Neural cell (in vitro differentiated cells): ENCODE results near the gene PCDHGC4. TPM values are rescaled to one million over a fixed set of nuclear protein-coding genes. Genes with fewer than 3 reads are reported as not detected.

Experiments used
- H2AFZ ChIP-seq: fragments of 200-600, 300-800 bp; sonication (generic), shearing (Covaris generic); 2 replicates; pipeline ENCODE4 v1.6.0; 2014; ENCODE audit warnings: low read depth, mild to moderate bottlenecking, antibody characterized with exemption, low read length, moderate library complexity
- H3F3A ChIP-seq: fragments of 200-600 bp; shearing (Covaris generic); 2 replicates; pipeline ENCODE4 v1.6.1; 2016; ENCODE audit warnings: mild to moderate bottlenecking, moderate library complexity, mixed read lengths, antibody characterized with exemption, low read length; ENCODE audit not compliant: insufficient read depth, poor library complexity, severe bottlenecking
- H3K27ac ChIP-seq: fragments of 200-600, 300-800 bp; sonication (generic), shearing (Covaris generic); 2 replicates; pipeline ENCODE4 v1.5.1; 2014; ENCODE audit warnings: mild to moderate bottlenecking, low read length, moderate library complexity
- H3K27me3 ChIP-seq: fragments of 300-800, 200-600 bp; sonication (generic), shearing (Covaris generic); 2 replicates; pipeline ENCODE4 v1.6.0; 2014; ENCODE audit warnings: mild to moderate bottlenecking, low read depth, low read length, moderate library complexity; ENCODE audit not compliant: insufficient read depth
- H3K36me3 ChIP-seq: fragments of 300-800, 200-600 bp; sonication (generic), shearing (Covaris generic); 2 replicates; pipeline ENCODE4 v1.5.1; 2014; ENCODE audit warnings: mild to moderate bottlenecking, antibody characterized with exemption, low read length, moderate library complexity; ENCODE audit not compliant: insufficient read depth
- H3K4me2 ChIP-seq: fragments of 300-800, 200-600 bp; sonication (generic), shearing (Covaris generic); 2 replicates; pipeline ENCODE4 v1.6.0; 2014; ENCODE audit warnings: mild to moderate bottlenecking, low read length
- H3K4me3 ChIP-seq: fragments of 300-800, 200-600 bp; sonication (generic), shearing (Covaris generic); 2 replicates; pipeline ENCODE4 v1.5.1; 2014; ENCODE audit warnings: mild to moderate bottlenecking, low read length, moderate library complexity
- H3K79me2 ChIP-seq: fragments of 200-600 bp; shearing (Covaris generic); replicated peaks from 2 replicates; pipeline ENCODE4 v1.6.0; 2014; ENCODE audit warnings: mild to moderate bottlenecking, low read length, moderate library complexity; ENCODE audit not compliant: insufficient read depth
- H3K9ac ChIP-seq: fragments of 300-800, 200-600 bp; sonication (generic), shearing (Covaris generic); 2 replicates; pipeline ENCODE4 v1.6.1; 2016; ENCODE audit warnings: mild to moderate bottlenecking, low read length, mixed read lengths
- H3K9me2 ChIP-seq: fragments of 200-600 bp; shearing (Covaris generic); 2 replicates; pipeline ENCODE4 v1.6.1; 2016; ENCODE audit warnings: mild to moderate bottlenecking, low read length, mixed read lengths; ENCODE audit not compliant: insufficient read depth
- H3K9me3 ChIP-seq: fragments of 200-600, 300-800 bp; sonication (generic), shearing (Covaris generic); 2 replicates; pipeline ENCODE4 v1.6.1; 2016; ENCODE audit warnings: mild to moderate bottlenecking, mixed run types, low read length, moderate library complexity, mixed read lengths
- H4K20me1 ChIP-seq: fragments of 200-600 bp; shearing (Covaris generic); 2 replicates; pipeline ENCODE4 v1.6.1; 2016; ENCODE audit warnings: mild to moderate bottlenecking, mixed run types; ENCODE audit not compliant: insufficient read depth
- EP300 ChIP-seq: fragments of 450-650 bp; conservative IDR thresholded peaks from 2 replicates; pipeline ENCODE4 v1.6.1; 2014; ENCODE audit warnings: antibody characterized with exemption, mild to moderate bottlenecking, moderate library complexity; ENCODE audit not compliant: poor library complexity, severe bottlenecking
- EZH2 ChIP-seq: fragments of 200-600, 300-800 bp; shearing (Covaris generic), sonication (generic); IDR thresholded peaks from 2 replicates; pipeline ENCODE4 v1.6.1; 2014; ENCODE audit warnings: antibody characterized with exemption, low read length, borderline replicate concordance, mild to moderate bottlenecking; ENCODE audit not compliant: insufficient read depth, poor library complexity, severe bottlenecking
- MXI1 ChIP-seq: fragments of 450-650 bp; conservative IDR thresholded peaks from 2 replicates; pipeline ENCODE4 v1.6.1; 2014; ENCODE audit warnings: antibody characterized with exemption, mild to moderate bottlenecking; ENCODE audit not compliant: poor library complexity, severe bottlenecking
- POLR2AphosphoS5 ChIP-seq: IDR thresholded peaks from 2 replicates; pipeline ENCODE4 v1.6.1; 2012
- RAD21 ChIP-seq: fragments of 450-650 bp; conservative IDR thresholded peaks from 2 replicates; pipeline ENCODE4 v1.6.1; 2014; ENCODE audit warnings: antibody characterized with exemption, mild to moderate bottlenecking, moderate library complexity
- SMC3 ChIP-seq: fragments of 450-650 bp; conservative IDR thresholded peaks from 2 replicates; pipeline ENCODE4 v1.6.1; 2014; ENCODE audit warnings: antibody characterized with exemption, mild to moderate bottlenecking, moderate library complexity; ENCODE audit not compliant: poor library complexity
- TAF1 ChIP-seq: IDR thresholded peaks from 2 replicates; pipeline ENCODE4 v1.6.1; 2012; ENCODE audit warnings: low read depth
- polyA plus RNA-seq: library from polyadenylated mRNA; depleted of rRNA; stranded (reverse); fragments of >200 nt; gene quantifications from 2 replicates; pipeline ENCODE4 v1.2.3, GENCODE V29; 2014
- TF ChIP-seq, protein P1 (sequence below): fragments of 450-650 bp; IDR thresholded peaks from 2 replicates; pipeline ENCODE4 v1.5.1; 2014; ENCODE audit warnings: antibody characterized with exemption, mild to moderate bottlenecking, moderate library complexity; ENCODE audit not compliant: poor library complexity, severe bottlenecking
- TF ChIP-seq, protein P2 (sequence below): IDR thresholded peaks from 2 replicates; pipeline ENCODE4 v1.6.1; 2012; ENCODE audit warnings: borderline replicate concordance

Gene PCDHGC4
- polyA plus RNA-seq, 1 donor from 2014 or later, result 4.3 TPM

DNA sequence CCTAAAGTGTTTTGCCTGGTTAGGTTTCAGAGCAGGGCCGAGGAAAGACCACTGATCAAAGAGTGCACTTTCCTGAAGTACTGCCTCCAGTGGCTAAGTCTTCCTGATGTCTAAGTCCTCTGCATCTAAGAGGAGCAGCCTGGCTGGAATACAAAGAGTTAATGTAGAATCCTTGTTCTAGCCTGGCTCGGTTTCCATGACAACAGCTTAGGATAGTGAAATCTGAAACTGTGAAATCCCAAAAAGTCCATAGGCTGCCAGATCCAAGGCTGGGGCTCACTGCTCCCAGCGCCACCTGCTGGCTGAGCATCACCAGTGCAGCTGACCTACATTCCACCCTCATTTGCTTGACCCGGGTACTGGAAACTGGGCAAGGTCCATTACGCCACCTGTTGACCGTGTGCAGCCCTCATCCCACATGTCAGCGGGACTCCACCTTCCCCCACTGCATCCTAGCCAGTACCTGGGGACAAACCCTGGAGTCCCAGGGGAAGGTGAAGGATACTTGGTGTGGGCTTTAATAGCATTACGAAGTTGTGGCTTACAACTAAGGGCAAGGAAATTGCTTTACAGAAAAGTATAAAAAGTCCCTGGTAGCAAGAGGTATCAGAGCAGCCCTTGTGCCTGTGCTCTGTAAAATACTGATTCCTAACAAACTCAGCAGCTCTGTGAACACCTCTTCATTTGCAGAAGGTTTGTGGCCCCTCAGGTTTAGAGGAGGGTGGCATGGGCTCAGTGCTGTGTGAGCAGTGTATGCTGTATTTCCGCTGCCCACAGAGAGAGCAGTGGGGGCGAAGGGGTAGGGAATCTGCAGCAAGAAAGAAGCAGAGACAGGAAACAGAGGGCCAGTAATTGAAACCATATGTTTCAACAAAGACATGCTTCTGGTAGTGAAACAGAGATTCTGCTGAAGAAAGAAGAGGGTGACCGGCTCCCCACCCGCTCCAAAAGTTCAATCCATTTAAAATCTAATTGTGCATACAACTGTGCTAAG, 40.1 kb downstream of the PCDHGC4 start:
- Histone ChIP-seq H3K79me2 (no peaks in the 10 kb centered on the region), H3K27ac (peak overlapping the region; percentile 58), H3K36me3 (peaks cover 16% of the 10 kb centered on the region), H3K9me2 (no peaks in the 10 kb centered on the region), H3K4me3 (peak overlapping the region; percentile 46), H3K4me2 (peak overlapping the region; percentile 46), H3F3A (no peaks in the 10 kb centered on the region), H3K27me3 (no peaks in the 10 kb centered on the region), H3K9me3 (no peaks in the 10 kb centered on the region), H4K20me1 (no peaks in the 10 kb centered on the region), H2AFZ (no peak overlapping the region), H3K9ac (peak overlapping the region; percentile 30)
- no peak for TF ChIP-seq TAF1
- TF ChIP-seq SMC3, result peak; percentile 99
- TF ChIP-seq, protein P1, sequence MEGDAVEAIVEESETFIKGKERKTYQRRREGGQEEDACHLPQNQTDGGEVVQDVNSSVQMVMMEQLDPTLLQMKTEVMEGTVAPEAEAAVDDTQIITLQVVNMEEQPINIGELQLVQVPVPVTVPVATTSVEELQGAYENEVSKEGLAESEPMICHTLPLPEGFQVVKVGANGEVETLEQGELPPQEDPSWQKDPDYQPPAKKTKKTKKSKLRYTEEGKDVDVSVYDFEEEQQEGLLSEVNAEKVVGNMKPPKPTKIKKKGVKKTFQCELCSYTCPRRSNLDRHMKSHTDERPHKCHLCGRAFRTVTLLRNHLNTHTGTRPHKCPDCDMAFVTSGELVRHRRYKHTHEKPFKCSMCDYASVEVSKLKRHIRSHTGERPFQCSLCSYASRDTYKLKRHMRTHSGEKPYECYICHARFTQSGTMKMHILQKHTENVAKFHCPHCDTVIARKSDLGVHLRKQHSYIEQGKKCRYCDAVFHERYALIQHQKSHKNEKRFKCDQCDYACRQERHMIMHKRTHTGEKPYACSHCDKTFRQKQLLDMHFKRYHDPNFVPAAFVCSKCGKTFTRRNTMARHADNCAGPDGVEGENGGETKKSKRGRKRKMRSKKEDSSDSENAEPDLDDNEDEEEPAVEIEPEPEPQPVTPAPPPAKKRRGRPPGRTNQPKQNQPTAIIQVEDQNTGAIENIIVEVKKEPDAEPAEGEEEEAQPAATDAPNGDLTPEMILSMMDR, result peak; percentile 99
- TF ChIP-seq, protein P2, sequence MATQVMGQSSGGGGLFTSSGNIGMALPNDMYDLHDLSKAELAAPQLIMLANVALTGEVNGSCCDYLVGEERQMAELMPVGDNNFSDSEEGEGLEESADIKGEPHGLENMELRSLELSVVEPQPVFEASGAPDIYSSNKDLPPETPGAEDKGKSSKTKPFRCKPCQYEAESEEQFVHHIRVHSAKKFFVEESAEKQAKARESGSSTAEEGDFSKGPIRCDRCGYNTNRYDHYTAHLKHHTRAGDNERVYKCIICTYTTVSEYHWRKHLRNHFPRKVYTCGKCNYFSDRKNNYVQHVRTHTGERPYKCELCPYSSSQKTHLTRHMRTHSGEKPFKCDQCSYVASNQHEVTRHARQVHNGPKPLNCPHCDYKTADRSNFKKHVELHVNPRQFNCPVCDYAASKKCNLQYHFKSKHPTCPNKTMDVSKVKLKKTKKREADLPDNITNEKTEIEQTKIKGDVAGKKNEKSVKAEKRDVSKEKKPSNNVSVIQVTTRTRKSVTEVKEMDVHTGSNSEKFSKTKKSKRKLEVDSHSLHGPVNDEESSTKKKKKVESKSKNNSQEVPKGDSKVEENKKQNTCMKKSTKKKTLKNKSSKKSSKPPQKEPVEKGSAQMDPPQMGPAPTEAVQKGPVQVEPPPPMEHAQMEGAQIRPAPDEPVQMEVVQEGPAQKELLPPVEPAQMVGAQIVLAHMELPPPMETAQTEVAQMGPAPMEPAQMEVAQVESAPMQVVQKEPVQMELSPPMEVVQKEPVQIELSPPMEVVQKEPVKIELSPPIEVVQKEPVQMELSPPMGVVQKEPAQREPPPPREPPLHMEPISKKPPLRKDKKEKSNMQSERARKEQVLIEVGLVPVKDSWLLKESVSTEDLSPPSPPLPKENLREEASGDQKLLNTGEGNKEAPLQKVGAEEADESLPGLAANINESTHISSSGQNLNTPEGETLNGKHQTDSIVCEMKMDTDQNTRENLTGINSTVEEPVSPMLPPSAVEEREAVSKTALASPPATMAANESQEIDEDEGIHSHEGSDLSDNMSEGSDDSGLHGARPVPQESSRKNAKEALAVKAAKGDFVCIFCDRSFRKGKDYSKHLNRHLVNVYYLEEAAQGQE, result peak; percentile 79
- no peak for TF ChIP-seq POLR2AphosphoS5
- TF ChIP-seq EZH2, result no peak
- TF ChIP-seq RAD21, result peak; percentile 92
- TF ChIP-seq EP300, result peak; percentile 50
- TF ChIP-seq MXI1, result peak; percentile 29

DNA sequence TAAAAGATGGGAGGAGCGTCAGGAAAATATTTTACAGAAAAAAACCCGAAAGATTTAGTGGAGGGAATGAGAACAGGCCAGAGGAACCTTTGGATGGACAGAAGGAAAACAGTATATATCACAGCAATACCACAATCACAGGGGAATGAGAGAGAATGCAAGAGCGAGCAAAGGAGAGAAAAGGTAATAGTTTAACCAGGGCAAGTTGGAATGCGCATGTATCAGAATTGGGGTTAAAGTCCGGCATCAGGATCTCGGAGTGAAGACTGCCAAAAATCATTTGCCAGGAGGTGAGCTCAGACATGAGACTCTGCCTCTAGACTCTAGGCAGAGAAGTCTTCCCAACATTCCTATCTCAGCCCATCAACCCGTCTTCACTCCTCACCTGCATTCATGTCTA, 40.8 kb downstream of the PCDHGC4 start:
- Histone ChIP-seq H3K9me2 (no peaks in the 10 kb centered on the region), H3K27ac (no peak overlapping the region), H3K9ac (no peak overlapping the region), H3K4me3 (no peak overlapping the region), H4K20me1 (no peaks in the 10 kb centered on the region), H3F3A (no peaks in the 10 kb centered on the region), H3K79me2 (no peaks in the 10 kb centered on the region), H2AFZ (no peak overlapping the region), H3K27me3 (no peaks in the 10 kb centered on the region), H3K36me3 (peaks cover 16% of the 10 kb centered on the region), H3K9me3 (no peaks in the 10 kb centered on the region), H3K4me2 (no peak overlapping the region)
- TF ChIP-seq EP300, result no peak
- TF ChIP-seq SMC3, result no peak
- TF ChIP-seq, protein P2, result no peak
- TF ChIP-seq, protein P1, result no peak
- TF ChIP-seq MXI1, result no peak
- TF ChIP-seq RAD21, result no peak
- no peak for TF ChIP-seq EZH2
- no peak for TF ChIP-seq POLR2AphosphoS5
